A549 (cell line): ENCODE data around the gene URI1.

Experiments used
- POLR2AphosphoS2 ChIP-seq: conservative IDR thresholded peaks from 2 replicates; pipeline ENCODE4 v1.6.1; 2012; ENCODE audit warnings: low read length, improper control_type of control experiment, inconsistent platforms
- RAD21 ChIP-seq, 2 experiments: fragments of >200 bp in 1 of 2; sonication (Bioruptor Twin) in 1 of 2; formaldehyde crosslinking in 1 of 2; IDR thresholded peaks in 1 of 2; conservative IDR thresholded peaks in 1 of 2; 2 replicates in 1 of 2; 3 replicates in 1 of 2; pipeline ENCODE4 v1.6.1; 2012 to 2018; ENCODE audit warnings: inconsistent platforms in 1 of 2
- RNF2 ChIP-seq: fragments of 200-600 bp; sonication (generic); IDR thresholded peaks from 2 replicates; pipeline ENCODE4 v1.6.1; 2016; ENCODE audit warnings: low read depth, mild to moderate bottlenecking, antibody characterized with exemption, moderate library complexity, borderline replicate concordance
- SREBF2 ChIP-seq: fragments of 450-650 bp; IDR thresholded peaks from 2 replicates; pipeline ENCODE4 v1.6.1; 2014; ENCODE audit warnings: mild to moderate bottlenecking, moderate library complexity
- TF ChIP-seq, protein P1 (sequence below): fragments of 450-650 bp; IDR thresholded peaks from 2 replicates; pipeline ENCODE4 v1.6.1; 2014; ENCODE audit warnings: antibody characterized with exemption
- TF ChIP-seq, protein P2 (sequence below): fragments of >200 bp; sonication (Bioruptor Twin); formaldehyde crosslinking; IDR thresholded peaks from 3 replicates; pipeline ENCODE4 v1.6.1; 2016
- TF ChIP-seq, protein P3 (sequence below): fragments of >200 bp; sonication (Bioruptor Twin); formaldehyde crosslinking; IDR thresholded peaks from 3 replicates; pipeline ENCODE4 v1.5.1; 2016

DNA sequence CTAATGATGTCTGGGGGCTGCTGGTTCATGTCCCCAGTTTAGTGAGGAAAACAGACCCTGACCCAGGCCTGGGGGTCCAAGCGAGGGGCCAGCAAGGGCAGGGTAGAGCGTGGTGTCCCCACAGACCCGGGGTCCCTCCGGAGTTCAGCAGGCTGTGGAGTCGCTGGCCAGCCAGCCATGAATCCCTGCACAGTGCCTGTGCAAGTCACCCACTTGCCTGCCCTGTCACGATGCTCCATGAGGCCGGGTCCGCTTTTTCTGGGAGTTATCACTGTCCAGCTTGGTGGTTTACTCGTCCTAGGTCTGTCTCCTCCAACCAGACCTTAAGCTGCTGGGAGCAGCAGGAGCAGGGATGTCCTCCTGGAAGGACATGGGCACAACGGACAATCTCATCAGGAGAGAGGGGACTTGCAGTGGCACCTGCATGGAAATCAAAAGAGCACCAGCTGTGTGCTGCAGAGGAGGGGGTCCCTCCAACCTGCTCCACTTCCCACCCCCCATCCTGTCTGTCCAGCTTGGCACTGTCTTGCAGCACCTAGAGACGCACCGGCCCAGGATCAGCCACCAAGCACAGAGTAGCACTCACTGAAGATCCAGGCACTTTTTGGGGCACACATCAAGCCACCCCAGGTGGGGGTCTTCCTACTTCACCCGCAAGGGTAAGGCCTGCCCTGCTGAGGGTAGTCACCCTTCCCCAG lies 121.8 kb downstream of the URI1 start:
- TF ChIP-seq SREBF2 (no peak), POLR2AphosphoS2 (no peak), RAD21 (conservative IDR thresholded peaks at IDR 0.05 in 1 of 2, IDR thresholded peaks at IDR 0.05 in 1 of 2) (no peak), RNF2 (no peak)
- TF ChIP-seq, protein P1, sequence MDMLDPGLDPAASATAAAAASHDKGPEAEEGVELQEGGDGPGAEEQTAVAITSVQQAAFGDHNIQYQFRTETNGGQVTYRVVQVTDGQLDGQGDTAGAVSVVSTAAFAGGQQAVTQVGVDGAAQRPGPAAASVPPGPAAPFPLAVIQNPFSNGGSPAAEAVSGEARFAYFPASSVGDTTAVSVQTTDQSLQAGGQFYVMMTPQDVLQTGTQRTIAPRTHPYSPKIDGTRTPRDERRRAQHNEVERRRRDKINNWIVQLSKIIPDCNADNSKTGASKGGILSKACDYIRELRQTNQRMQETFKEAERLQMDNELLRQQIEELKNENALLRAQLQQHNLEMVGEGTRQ, result no peak
- TF ChIP-seq, protein P2, sequence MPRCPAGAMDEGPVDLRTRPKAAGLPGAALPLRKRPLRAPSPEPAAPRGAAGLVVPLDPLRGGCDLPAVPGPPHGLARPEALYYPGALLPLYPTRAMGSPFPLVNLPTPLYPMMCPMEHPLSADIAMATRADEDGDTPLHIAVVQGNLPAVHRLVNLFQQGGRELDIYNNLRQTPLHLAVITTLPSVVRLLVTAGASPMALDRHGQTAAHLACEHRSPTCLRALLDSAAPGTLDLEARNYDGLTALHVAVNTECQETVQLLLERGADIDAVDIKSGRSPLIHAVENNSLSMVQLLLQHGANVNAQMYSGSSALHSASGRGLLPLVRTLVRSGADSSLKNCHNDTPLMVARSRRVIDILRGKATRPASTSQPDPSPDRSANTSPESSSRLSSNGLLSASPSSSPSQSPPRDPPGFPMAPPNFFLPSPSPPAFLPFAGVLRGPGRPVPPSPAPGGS, result no peak
- TF ChIP-seq, protein P3, sequence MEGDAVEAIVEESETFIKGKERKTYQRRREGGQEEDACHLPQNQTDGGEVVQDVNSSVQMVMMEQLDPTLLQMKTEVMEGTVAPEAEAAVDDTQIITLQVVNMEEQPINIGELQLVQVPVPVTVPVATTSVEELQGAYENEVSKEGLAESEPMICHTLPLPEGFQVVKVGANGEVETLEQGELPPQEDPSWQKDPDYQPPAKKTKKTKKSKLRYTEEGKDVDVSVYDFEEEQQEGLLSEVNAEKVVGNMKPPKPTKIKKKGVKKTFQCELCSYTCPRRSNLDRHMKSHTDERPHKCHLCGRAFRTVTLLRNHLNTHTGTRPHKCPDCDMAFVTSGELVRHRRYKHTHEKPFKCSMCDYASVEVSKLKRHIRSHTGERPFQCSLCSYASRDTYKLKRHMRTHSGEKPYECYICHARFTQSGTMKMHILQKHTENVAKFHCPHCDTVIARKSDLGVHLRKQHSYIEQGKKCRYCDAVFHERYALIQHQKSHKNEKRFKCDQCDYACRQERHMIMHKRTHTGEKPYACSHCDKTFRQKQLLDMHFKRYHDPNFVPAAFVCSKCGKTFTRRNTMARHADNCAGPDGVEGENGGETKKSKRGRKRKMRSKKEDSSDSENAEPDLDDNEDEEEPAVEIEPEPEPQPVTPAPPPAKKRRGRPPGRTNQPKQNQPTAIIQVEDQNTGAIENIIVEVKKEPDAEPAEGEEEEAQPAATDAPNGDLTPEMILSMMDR, result no peak
